ENCODE results near the gene GRID1.

Gene GRID1

DNA sequence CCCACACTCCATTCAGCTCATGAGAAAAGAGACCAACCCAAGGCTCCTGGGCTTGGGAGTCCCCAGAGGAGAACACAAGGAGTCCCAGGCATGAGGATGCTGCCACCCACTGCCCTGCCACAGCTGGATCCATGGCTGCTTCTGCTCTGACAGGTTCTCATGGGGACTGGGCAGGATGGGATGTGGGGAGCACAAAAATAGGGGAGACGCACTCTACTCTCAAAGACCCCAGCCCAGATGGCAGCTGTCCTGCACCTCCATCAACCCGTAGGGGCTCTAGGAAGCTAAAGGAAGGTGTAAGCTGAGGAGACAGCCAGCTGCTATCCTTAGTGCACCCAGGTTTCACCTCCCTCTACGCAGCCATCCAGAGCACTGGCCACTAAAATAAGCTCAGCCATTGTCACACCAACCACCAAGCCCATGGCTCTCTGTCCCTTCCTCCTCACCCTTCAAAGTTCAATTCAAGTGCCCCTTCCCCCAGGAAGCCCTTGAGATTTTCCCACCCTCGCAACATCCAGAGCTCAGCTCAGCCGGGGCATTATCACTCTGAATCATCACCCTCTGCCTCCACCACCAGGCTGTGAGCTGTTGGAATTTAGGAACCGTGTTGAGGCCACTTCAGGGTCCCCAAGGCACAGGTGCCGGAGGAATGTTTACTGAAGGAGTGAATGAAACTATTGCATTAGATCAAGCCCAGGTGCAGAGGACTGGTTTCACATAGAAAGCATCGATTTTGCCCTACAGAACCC is 142.1 kb downstream of the GRID1 start:
- DNase-seq: no peak

DNA sequence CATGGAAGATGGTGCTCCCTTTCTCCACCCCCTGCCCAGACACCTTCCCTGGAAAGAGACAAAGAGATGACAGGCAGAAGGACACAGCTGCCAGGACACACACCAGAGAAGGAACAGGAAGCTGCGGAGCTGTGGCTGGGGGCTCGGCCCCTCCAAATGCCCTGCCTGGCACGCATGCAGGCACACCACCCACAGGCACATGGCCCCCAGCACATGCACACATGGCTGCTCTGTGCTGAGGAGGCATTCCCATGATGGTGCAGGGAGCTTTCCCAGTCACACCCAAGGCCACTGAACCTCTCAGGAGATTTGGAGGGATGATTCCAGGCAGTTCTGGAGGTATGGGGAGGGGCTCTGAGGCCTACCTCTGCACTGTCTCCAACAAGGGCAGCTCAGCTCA is 143.3 kb downstream of the GRID1 start:
- no peak for DNase-seq

DNA sequence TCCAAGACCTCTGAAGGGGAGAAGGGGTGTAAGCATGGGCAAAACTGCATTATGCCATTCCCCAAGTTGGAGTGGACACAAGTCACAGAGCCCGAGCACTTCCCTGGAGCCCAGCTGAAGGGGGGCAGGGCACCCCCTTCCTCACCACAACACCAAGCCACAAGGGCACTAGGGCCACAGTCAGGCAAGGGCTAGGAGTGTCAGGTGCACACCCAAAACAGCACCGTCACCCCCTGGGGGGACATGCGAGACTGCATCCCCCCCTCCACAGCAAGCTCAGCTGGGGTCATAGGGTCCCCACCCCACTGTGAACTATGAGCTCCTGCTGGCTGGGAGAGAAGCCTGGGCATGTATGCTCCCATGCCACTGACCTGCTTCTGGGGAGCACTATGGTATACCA is 143.9 kb downstream of the GRID1 start:
- DNase-seq: no peak

DNA sequence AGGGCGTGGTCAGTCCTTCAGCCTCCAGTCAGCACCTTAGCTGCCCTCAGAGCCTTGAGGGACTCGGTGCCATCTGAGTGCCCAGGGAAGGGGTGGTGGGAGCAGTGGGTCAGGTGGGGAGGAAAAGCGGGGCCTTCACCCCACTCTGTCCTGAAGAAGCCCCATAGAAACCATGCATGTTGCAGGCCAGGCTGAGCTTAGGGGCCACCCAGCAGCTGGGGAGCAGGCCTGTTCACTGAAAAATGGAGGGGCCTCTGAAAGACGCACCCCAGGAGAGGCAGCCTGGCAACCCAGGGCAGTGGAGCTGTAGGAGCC is 144.3 kb downstream of the GRID1 start:
- no peak for DNase-seq

DNA sequence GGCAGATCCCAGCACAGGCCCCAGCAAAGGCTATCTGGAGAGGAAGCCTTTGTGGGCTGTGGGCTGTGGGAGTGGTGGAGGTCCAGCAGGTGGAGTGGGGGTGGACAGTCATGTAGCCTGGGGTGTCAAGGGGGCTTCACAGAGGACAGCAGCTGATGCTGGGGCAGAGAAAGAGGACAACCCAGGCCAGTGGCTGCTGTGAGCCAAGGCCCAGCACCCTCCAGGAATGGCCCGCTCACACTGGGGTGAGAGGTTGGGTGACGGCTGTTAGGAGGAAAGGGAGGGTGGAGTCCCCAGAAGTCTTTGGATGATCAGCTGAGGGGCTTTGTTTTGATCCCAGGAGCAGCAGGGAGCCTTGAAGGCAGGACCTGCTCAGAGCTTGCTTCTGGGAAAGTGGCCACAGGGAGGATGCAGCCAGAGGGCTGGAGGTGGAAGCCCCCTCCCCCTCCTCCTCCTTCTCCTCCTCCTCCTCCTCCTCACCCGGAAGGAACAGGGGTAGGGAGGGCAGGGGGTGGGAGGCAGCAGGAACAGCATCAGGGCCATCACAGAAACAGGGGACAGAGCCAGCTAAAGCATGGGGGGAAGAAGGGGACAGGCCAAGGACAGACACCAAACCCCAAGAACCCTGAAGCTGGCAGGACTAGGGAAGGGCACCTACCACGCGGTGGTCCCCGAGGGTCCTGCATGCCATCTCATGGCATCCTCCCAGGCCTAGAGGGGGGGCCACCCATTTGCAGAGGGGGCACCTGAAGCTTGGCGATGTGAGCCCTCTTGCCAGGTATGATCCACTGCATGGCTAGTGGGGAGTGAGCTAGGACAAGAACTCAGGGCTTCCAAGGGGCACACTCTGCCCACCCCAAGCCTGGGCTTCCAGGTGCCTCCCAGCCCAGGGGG is 144.9 kb downstream of the GRID1 start:
- DNase-seq: no peak

DNA sequence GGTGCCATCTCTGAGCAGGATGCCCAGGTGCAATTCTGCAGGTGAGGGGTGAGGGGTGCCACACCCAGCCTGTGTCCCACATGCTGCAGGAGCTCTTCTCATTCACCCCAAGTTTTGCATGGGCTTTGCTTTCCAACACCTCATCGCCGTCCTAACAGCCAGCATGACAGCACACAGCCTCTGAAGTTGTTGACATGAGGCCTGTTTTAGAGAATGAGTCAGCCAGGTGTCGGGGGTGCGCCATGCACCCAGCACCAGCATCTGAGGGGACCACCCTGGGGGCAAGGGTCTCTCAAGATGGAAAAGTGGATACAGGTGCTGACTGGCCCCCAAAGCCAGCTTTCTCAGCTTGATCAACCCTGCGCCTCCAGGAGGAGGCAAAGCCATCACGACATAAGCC is 146.0 kb downstream of the GRID1 start:
- no peak for DNase-seq

DNA sequence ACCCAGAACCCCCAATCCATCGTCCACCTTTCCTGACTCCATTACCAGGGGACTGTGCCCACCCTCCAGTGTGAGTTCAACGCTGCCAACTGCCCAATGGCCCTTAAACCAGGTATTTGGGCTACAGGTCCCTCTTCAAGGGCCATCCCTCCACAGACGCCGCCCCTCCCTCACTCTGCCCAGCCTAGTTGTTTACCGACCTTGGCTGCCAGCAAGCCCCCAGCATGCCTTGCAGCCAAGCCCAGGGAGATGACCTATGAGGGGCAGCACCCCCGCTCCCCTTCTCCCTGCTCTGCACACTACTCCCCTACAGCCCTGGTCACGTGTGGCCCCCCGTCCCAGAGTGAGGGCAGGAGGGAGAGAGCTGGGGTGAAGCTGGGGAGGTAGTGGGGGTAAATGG is 147.3 kb downstream of the GRID1 start:
- no peak for DNase-seq

DNA sequence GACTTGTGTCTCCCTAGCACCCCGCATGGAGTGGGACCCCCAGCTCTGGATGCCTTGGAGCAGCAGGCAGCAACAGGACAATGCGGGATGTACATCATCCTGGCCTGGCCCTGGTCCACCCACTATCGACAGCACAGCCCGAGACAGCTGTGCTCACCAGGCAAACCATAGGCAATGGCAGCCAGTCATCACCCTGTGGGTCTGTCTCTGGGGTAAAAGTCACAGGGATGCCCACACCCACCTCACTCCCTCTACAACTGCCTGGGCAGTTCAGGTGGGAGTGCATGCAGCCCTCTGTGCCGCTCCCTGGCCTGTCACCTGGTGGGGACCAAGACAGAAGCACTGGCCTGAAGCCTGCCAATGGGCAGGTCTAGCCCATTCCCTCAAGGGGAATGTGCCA is 147.8 kb downstream of the GRID1 start:
- DNase-seq: no peak

DNA sequence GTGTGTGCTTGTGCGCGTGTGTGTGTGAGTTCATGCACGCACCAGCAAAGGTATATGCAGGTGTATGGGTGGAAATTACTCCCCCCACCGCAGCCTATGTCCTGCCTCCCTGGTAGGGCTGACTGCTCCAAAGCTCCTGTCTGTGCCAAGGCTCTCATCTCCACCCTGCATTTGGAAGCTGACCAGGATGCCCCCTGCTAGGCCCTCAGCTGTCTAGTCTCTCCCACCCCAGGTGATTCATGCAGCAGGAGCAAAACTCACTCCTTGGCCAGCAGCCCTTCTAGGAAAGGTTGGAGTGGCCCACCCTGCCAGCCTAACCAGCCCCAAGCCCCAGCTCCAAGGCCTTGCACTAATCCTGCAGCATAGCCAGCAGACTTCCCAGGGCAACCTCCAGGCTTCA is 148.4 kb downstream of the GRID1 start:
- no peak for DNase-seq

DNA sequence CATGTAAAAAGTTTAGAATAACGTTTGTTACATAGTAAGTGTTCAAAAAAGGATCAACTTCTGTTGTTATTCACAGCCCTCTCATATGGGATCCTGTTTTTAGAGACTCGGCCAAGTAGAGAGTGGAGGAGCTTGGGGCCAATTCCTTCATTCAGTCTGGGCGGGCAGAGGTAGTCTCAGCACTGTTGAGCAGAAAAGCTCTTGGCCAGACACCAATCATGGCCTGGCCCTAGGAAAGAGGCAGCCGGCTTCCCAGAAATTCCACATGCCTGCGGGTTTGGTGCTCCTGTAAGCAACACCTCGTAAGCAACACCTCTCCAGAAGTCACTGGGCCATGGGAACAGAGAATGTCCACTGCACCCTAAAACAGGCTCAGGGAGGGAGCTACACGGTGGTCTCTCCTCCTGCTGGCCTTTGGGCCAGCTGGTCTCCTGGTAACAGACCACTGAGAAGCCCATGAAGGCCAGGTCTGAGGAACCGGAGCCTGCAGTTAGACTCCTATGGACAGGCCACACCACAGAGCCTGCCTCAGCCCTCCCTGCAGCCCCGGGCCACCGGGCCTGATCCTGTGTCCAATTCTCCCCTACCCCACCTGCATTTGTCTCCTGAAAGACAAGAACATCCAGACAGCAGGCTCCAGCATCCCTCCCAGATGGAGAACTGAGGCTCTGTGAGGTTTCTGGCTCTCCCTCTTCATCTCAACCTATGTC is 149.1 kb downstream of the GRID1 start:
- no peak for DNase-seq

DNA sequence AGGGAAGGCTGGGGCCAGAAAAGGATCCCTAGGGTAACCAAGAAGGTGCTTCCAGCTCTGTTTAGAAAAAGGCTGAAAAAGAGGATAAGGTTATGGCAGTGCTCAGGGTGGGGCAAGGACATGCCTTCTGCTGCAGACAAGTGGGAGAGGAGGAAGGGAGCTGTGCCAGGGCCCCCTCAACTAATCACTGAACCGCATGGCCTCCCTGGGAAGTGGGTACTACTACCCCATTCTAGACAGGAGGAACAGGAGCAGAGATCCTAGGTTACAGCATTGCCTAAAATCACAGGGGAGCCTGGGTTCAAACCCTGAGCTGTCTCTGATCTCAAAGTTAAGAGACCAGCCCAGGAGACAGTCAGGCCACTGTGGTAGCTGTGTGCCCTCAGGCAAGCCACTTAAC is 149.7 kb downstream of the GRID1 start:
- no peak for DNase-seq

DNA sequence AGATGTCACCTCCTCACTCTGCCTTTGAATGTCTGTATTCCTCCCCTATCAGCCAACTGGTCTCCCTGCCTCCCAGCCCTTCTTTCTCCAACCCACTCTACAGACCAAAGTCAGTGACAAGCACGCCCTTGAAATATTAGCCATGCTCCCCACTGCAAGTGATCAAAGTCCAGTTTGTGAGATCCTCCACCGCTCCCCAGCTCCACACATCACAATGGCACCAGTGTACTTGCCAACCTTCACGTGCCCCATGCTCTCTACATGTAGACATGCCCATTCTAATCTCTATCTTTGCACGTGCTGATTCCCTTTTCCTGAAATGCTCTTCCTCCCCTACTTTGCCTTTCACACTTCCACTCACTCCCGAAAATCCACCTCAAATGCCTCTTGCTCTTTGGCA is 150.9 kb downstream of the GRID1 start:
- DNase-seq: no peak

DNA sequence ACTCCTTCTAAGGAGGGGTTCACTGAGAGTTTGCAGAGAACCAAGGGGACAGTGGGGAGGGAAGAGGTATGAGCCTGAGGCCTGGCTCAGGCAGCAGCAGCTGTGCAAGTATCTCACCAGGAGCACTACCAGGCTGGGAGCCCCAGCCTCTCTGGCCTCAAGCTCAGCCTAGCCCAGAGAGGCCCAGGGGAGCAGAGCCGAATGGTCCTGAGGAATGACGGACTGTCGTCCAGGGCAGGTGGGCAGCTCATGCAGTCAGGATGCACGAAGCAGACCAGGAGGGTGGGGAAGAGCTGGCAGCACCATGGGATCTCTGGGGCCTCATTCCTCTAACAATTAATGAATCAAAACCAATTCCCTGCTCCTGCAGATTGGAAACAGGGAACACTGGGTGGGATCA is 151.5 kb downstream of the GRID1 start:
- no peak for DNase-seq

DNA sequence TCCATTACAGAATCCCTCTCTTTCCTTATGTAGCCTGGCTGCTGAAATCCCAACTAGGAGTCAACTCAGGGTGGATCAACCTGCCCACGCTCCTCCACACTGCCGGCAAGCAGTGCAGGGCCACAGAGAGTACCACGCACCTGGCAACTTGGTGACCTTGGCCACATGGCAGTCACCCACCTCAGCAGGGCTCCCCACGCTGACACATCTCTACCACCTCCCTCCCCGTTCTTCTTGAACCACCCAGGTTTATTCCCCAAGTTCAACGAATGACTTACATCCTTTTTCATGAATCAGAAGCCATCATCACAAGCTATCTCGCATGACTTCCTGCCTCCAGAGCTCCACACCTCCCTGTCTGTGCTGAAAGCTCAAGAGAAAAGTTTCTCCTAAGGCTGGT is 153.4 kb downstream of the GRID1 start:
- no peak for DNase-seq

DNA sequence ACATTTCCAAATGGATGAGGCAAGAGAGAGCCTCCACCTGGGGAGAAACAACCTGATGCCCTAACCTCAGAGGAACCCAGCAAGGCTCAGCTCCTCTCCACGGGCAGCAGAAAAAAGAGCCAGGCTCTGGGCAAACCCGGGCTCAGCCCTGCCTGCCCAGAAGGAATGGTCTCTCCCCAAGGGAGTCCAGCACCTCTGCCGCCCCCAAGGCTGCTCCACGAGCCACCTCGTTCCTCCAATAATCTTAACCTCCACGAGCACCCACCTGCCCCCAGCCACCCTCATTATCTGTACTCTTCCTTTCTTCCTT is 154.2 kb downstream of the GRID1 start:
- DNase-seq: no peak

DNA sequence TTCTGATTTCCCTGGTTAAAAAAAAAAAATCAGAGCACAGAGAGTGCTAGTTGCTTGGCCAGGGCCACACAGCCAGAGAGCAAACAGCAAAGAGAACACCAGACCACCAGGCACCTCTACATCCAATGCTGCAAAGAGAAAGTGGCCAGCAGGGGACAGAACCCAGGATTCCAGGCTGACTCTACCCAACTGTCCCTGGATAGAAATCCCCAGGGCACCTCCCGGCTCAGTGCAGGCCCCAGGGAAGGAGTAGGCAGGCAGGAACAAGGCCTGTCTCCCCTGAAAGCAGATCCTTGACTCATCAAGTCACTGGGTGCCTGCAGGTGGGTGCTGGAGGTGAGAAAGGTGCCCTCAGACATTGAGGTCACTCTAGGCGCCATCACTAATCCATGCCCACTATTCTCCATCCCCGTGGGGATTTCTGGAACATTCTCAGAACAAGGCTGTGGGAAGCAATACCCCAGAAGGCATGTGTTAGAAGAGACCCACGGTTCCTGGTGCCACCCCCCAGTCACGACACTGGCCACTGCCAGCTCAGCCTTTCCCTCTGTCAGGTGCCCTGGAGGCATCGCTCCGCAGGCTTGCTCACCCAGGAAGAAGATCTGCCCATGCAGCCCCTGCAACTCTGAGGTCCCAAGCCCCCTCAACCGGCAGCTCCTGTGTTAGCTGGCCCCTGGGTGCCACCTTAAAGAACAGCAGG is 154.8 kb downstream of the GRID1 start:
- DNase-seq: no peak

DNA sequence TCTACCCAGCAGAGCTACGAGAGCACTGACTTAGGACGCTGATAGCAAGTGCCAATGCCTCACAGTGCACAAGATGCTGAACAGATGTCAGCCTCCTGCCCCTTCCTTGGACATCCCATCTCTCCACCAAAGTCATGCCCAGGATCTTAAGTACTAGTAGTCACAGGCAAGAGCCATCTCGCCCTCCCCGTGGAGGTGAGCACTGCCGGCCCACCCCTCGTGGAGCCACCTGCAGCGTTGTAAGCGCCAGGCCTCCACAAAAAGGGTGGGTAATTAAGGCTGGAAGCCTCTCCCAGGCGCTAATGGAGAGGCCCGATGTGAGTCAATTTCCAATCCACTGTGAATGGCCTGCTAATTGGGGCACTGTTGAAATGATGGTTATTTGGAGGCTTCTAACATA is 156.2 kb downstream of the GRID1 start:
- DNase-seq: no peak

DNA sequence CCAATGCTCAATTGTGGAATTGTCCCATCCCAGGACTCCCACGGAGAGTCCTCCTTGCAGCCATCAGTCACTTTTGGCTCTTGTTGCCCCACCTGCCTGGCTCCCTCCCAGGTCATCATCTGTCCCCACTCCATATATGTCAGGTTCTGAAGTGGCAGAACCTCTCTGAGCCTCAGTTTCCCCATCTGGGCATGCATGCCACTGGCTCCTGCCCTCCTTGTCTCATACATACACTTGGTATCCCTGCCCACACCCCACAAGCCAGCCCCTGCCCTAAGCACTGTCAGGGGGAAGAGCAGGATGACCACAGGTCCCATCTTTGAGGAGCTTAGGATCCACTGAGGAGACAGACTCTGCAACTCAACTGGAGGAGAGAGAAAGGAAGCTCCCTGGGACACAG is 156.9 kb downstream of the GRID1 start:
- no peak for DNase-seq

DNA sequence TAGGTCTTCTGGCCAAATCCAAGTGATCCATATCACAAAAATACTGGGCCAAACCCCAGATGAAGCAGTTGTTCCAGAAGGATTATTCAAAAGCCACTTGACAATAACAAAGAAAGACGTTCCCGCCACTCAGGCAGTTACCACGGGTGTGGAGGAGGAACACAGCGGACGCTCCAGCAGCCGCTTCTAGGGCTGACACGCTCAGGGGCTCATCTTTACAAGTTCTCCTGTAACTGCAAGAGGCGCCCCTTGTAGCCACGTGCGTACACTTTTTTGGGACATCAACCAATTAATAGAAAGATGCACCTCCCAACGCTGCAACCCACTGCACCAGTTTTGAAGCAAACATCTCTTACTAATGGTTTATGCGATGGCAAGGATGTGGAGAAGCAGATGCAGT is 159.4 kb downstream of the GRID1 start:
- no peak for DNase-seq

DNA sequence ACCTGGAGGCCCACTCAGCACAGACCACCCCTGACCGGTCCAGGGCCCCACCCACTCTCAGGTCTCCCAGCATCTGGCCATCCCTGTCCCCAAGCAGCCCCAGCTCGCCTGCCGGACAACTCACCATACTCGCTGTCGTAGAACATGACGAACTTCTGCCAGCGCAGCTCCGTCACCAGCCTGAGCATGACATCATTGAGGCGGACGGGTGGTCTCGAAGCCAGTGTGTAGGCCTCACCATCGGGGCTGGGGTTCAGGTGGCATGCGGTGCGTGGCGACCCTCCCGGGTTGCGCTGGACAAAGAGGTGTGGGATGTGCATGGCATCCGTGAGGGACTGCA is 160.4 kb downstream of the GRID1 start:
- DNase-seq: no peak

DNA sequence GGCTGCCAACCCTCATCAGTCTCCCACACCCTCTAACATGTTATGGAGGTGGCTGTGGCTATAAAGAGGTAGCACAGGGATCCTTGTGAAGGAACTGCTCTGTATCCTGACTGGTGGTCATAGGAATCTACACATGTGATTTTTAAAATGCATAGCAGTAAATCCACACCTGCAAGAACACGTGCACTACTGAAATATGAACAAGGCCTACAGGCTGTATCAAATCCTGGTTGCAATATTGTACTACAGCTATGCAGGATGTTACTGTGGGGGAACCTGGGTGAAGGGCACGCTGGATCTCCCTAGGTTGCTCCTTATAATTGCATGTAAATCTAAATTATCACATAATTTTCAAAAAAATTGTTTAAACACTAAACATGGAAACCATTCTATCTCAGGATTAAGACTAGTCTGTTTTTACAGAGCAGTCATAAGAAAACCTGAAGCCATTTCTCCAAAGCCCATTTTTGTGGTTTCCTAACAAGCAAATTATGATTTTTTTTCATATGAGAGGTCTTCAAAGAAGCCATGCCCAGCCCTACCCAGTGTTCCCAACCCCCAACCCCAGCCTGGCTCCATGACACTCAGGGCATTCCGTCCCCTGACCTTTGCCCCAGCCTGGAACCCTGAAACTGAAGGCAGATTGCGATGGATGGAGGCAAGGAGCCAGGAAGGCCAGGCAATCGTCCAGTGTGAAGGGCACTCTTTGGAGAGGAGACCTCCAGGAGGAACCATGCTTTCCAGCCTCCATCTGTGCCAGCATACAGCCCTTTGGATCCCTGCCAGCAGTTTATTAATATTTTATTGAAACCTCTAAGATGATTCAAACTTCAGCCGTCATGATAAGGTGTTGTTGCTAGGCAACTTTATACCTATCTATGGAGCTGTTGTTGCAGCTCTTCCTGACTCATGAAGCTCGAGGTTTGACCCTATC is 161.0 kb downstream of the GRID1 start:
- DNase-seq: no peak

Measured in activated CD4-positive, alpha-beta T cell treated with anti-CD3 and anti-CD28 coated beads for 4 hours (primary cell).